IPS-15b (cell line): Measurements from ENCODE around the gene SAA4.
"Not testable (repeated sequence)": the region's sequence is repeated elsewhere in the genome, so short reads cannot be mapped to it uniquely, and the experiment has no call there.

Source experiments
- H3K27me3 ChIP-seq: one replicate; pipeline ENCODE4 v1.6.1; 2013; ENCODE audit warnings: low read length; ENCODE audit not compliant: control insufficient read depth, insufficient read depth
- H3K36me3 ChIP-seq: one replicate; pipeline ENCODE4 v1.6.1; 2013; ENCODE audit warnings: low read length; ENCODE audit not compliant: control insufficient read depth, insufficient read depth
- H3K4me1 ChIP-seq: one replicate; pipeline ENCODE4 v1.6.1; 2013; ENCODE audit warnings: mild to moderate bottlenecking, low read length; ENCODE audit not compliant: control insufficient read depth, insufficient read depth
- H3K4me3 ChIP-seq: one replicate; pipeline ENCODE4 v1.5.1; 2013; ENCODE audit warnings: low read depth, low read length
- H3K9ac ChIP-seq: one replicate; pipeline ENCODE4 v1.6.1; 2013; ENCODE audit warnings: low read depth, mild to moderate bottlenecking, low read length
- H3K9me3 ChIP-seq: one replicate; pipeline ENCODE4 v1.6.1; 2013; ENCODE audit warnings: mild to moderate bottlenecking, low read length; ENCODE audit not compliant: control insufficient read depth, insufficient read depth

Gene SAA4

GRCh38 chr11:18209058-18209457 lies 27.5 kb downstream of the SAA4 start:
- Histone ChIP-seq H3K9me3 (no peaks in the 10 kb centered on the region), H3K4me1 (no peaks in the 10 kb centered on the region), H3K9ac (no peak overlapping the region), H3K36me3 (no peaks in the 10 kb centered on the region), H3K4me3 (no peak overlapping the region), H3K27me3 (no peaks in the 10 kb centered on the region)

- H3K4me1 ChIP-seq = no peaks in the 10 kb centered on the region
- no peak overlapping the region for H3K4me3 ChIP-seq
- H3K36me3 ChIP-seq = no peaks in the 10 kb centered on the region
- no peak overlapping the region for H3K9ac ChIP-seq
- H3K27me3 ChIP-seq = no peaks in the 10 kb centered on the region
- H3K9me3 ChIP-seq = no peaks in the 10 kb centered on the region
Observed at GRCh38 chr11:18204771-18205170, 31.8 kb downstream of the SAA4 start.

- Histone ChIP-seq H3K4me1 (no peaks in the 10 kb centered on the region), H3K27me3 (no peaks in the 10 kb centered on the region), H3K9ac (no peak overlapping the region), H3K4me3 (no peak overlapping the region), H3K9me3 (no peaks in the 10 kb centered on the region), H3K36me3 (no peaks in the 10 kb centered on the region)
Observed at GRCh38 chr11:18204220-18204619, 32.4 kb downstream of the SAA4 start.

- Histone ChIP-seq H3K4me1 (no peaks in the 10 kb centered on the region), H3K4me3 (peak overlapping the region; percentile 24), H3K9ac (no peak overlapping the region), H3K9me3 (no peaks in the 10 kb centered on the region), H3K36me3 (no peaks in the 10 kb centered on the region), H3K27me3 (no peaks in the 10 kb centered on the region)
Observed at GRCh38 chr11:18203723-18204122, 32.9 kb downstream of the SAA4 start.

- H3K4me3 ChIP-seq, H3K9me3 ChIP-seq, H3K27me3 ChIP-seq, H3K4me1 ChIP-seq, H3K9ac ChIP-seq, H3K36me3 ChIP-seq: not testable (repeated sequence)
Observed at GRCh38 chr11:18197738-18198137, 38.9 kb downstream of the SAA4 start.

- H3K27me3 ChIP-seq = no peaks in the 10 kb centered on the region
- H3K4me1 ChIP-seq = no peaks in the 10 kb centered on the region
- H3K9me3 ChIP-seq = no peaks in the 10 kb centered on the region
- H3K9ac ChIP-seq = no peak overlapping the region
- H3K36me3 ChIP-seq = no peaks in the 10 kb centered on the region
- H3K4me3 ChIP-seq = no peak overlapping the region
Observed at GRCh38 chr11:18196532-18196931, 40.1 kb downstream of the SAA4 start.

GRCh38 chr11:18193010-18193409 lies 43.6 kb downstream of the SAA4 start:
- H3K9ac ChIP-seq = no peak overlapping the region
- no peaks in the 10 kb centered on the region for H3K4me1 ChIP-seq
- H3K9me3 ChIP-seq = no peaks in the 10 kb centered on the region
- H3K36me3 ChIP-seq = no peaks in the 10 kb centered on the region
- H3K27me3 ChIP-seq = no peaks in the 10 kb centered on the region
- H3K4me3 ChIP-seq = no peak overlapping the region

- H3K4me3 ChIP-seq = no peak overlapping the region
- H3K9ac ChIP-seq = no peak overlapping the region
- no peaks in the 10 kb centered on the region for H3K36me3 ChIP-seq
- H3K4me1 ChIP-seq = no peaks in the 10 kb centered on the region
- no peaks in the 10 kb centered on the region for H3K27me3 ChIP-seq
- no peaks in the 10 kb centered on the region for H3K9me3 ChIP-seq
Observed at GRCh38 chr11:18191376-18191775, 45.2 kb downstream of the SAA4 start.

GRCh38 chr11:18189476-18190245 lies 46.9 kb downstream of the SAA4 start:
- H3K9me3 ChIP-seq, H3K4me3 ChIP-seq, H3K9ac ChIP-seq, H3K36me3 ChIP-seq, H3K4me1 ChIP-seq, H3K27me3 ChIP-seq: not testable (repeated sequence)

GRCh38 chr11:18188796-18189195 lies 47.8 kb downstream of the SAA4 start:
- Histone ChIP-seq H3K27me3 (no peaks in the 10 kb centered on the region), H3K4me3 (no peak overlapping the region), H3K9me3 (no peaks in the 10 kb centered on the region), H3K4me1 (no peaks in the 10 kb centered on the region), H3K36me3 (no peaks in the 10 kb centered on the region), H3K9ac (no peak overlapping the region)
